Mesothelial cell of epicardium (in vitro differentiated cells): ENCODE measurements around the gene LRRIQ1. TPM values are rescaled to one million over a fixed set of nuclear protein-coding genes. Genes with fewer than 3 reads are reported as not detected.

Experiments used
- DNase-seq, 2 experiments: peaks; one replicate each; pipeline ENCODE4 v3.0.0; 2021; ENCODE audit warnings: low spot score in 2 of 2; ENCODE audit not compliant: unreplicated experiment in 2 of 2
- H3K27ac Mint-ChIP-seq: 2 replicates; pipeline ENCODE4 v1.8.0; 2021; ENCODE audit warnings: mixed read lengths
- H3K27me3 Mint-ChIP-seq: 2 replicates; pipeline ENCODE4 v1.8.0; 2021; ENCODE audit warnings: low read depth, mixed read lengths
- H3K36me3 Mint-ChIP-seq: 2 replicates; pipeline ENCODE4 v1.8.0; 2021; ENCODE audit warnings: mixed read lengths
- H3K4me1 Mint-ChIP-seq: 2 replicates; pipeline ENCODE4 v1.8.0; 2021; ENCODE audit warnings: mixed read lengths
- H3K4me3 Mint-ChIP-seq: 2 replicates; pipeline ENCODE4 v1.8.0; 2021; ENCODE audit warnings: mild to moderate bottlenecking, moderate library complexity, mixed read lengths
- H3K9me3 Mint-ChIP-seq: 2 replicates; pipeline ENCODE4 v1.8.0; 2021; ENCODE audit warnings: mixed read lengths
- CTCF ChIP-seq: fragments of 200-600 bp; sonication (generic); IDR thresholded peaks from one replicate; pipeline ENCODE4 v1.5.0; 2021; ENCODE audit warnings: antibody characterized with exemption; ENCODE audit not compliant: unreplicated experiment
- total RNA-seq: library from RNA; stranded (reverse); gene quantifications from 3 replicates; pipeline ENCODE4 v1.2.1, GENCODE V29; 2021

The LRRIQ1 gene
- total RNA-seq, 1 donor from 2014 or later = 3.8 TPM

DNA sequence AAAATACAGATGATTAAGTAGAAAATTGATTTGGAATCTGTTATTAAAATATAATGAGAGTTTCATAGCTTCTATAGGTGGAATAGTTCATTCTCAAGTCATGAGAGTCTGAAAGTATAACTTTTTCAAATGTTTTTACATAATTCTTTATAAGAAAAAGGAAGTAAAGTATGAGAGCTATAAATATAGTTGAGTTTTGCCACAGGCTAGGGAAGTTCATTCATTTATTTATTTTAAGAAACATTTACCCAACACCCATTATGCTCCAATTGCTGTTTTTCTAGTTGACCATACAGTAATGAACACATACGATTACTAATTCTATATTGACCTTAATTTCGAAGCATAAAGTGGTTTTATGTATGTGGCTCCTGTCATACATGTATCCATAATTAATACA, 24.8 kb downstream of the LRRIQ1 start:
- Mint-ChIP-seq H3K27ac (no peak overlapping the region), H3K27me3 (no peaks in the 10 kb centered on the region), H3K9me3 (peaks cover 5% of the 10 kb centered on the region), H3K4me1 (no peaks in the 10 kb centered on the region), H3K36me3 (no peaks in the 10 kb centered on the region), H3K4me3 (no peak overlapping the region)
- DNase-seq = no peak
- TF ChIP-seq CTCF = no peak

GRCh38 chr12:85065837-85066482, 29.8 kb downstream of the LRRIQ1 start:
- H3K27ac Mint-ChIP-seq = no peak overlapping the region
- TF ChIP-seq CTCF = no peak
- no peaks in the 10 kb centered on the region for H3K4me1 Mint-ChIP-seq
- no peaks in the 10 kb centered on the region for H3K36me3 Mint-ChIP-seq
- no peaks in the 10 kb centered on the region for H3K27me3 Mint-ChIP-seq
- peaks cover 5% of the 10 kb centered on the region for H3K9me3 Mint-ChIP-seq
- no peak overlapping the region for H3K4me3 Mint-ChIP-seq
- no peak for DNase-seq

- Mint-ChIP-seq H3K9me3 (no peaks in the 10 kb centered on the region), H3K4me1 (peaks cover 15% of the 10 kb centered on the region), H3K27me3 (no peaks in the 10 kb centered on the region), H3K4me3 (no peak overlapping the region), H3K27ac (no peak overlapping the region), H3K36me3 (no peaks in the 10 kb centered on the region)
- no peak for DNase-seq
- TF ChIP-seq CTCF = no peak
Observed at GRCh38 chr12:85072826-85073225, 36.7 kb downstream of the LRRIQ1 start.

DNA sequence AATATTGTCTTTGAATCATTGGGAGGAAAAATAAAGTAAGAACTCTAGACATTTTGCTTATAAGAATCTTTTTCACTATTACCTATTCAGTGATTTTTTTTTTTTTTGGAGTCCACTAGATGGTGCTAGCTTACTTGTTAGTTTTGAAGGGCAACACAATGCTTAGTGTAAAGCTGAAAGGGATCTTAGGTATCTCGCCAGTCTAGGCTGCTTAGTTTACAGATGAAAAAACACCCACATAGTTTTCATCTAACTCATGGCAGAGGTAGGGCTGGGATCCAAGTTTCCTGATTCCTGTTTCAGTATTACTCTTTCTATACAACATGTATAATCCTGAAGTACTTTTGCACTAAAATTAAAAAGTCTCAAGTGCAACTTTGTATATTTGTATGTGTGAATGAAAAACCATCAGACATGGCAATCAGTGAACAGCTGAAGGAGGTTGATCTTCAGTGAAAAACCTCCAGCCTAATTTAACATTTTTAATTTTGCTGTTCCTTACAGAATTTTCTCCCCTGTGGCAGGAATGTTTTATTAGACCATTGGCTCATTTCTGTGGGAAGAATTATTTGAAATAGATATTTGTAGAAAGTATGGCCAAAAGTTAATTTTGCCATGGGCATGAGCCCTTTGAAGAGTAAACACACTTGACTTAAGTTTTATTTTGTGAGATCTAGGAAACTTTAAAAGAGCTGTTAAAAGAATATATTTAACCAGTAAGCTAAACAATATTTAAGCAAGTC, 40.7 kb downstream of the LRRIQ1 start:
- Mint-ChIP-seq H3K27ac (peak overlapping the region; percentile 84), H3K27me3 (no peaks in the 10 kb centered on the region), H3K4me1 (peaks cover 15% of the 10 kb centered on the region), H3K4me3 (no peak overlapping the region), H3K36me3 (peaks cover 1% of the 10 kb centered on the region), H3K9me3 (peaks cover 4% of the 10 kb centered on the region)
- peak; percentile 29 for TF ChIP-seq CTCF
- no peak for DNase-seq

DNA sequence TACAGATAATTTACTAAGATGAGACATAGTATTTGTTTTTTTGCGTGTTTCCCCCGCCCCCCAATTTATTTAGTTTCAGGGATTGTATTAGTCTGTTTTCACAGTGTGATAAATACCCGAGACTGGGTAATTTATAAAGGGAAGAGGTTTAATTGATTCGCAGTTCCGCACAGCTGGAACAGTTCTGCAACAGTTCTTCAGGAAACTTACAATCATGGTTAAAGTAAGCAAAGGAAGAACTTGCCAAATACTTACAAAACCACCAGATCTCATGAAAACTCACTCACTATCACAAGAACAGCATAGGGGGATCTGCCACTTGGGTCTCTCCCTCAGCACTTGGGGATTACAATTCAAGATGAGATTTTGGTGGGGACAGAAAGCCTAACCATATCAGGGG, 48.9 kb downstream of the LRRIQ1 start:
- no peak for DNase-seq
- peaks cover 4% of the 10 kb centered on the region for H3K36me3 Mint-ChIP-seq
- H3K27ac Mint-ChIP-seq = no peak overlapping the region
- H3K9me3 Mint-ChIP-seq = peaks cover 19% of the 10 kb centered on the region
- no peaks in the 10 kb centered on the region for H3K27me3 Mint-ChIP-seq
- no peak overlapping the region for H3K4me3 Mint-ChIP-seq
- TF ChIP-seq CTCF = no peak
- no peaks in the 10 kb centered on the region for H3K4me1 Mint-ChIP-seq
